ENCODE results near the gene HAVCR2.

HAVCR2 gene

GRCh38 chr5:157076558-157076957, 32.3 kb downstream of the HAVCR2 start:
- no peak overlapping the region for H3K4me3 ChIP-seq (ENCODE audit: control insufficient read depth, low read depth, low read length)
- DNase-seq (ENCODE audit: low read depth), result peak; percentile 80
- TF ChIP-seq CTCF (conservative IDR thresholded peaks at IDR 0.05; ENCODE audit: control insufficient read depth, insufficient read depth, low read depth, low read length), result no peak

GRCh38 chr5:157072508-157072907, 36.3 kb downstream of the HAVCR2 start:
- no peak overlapping the region for H3K4me3 ChIP-seq (ENCODE audit: control insufficient read depth, low read depth, low read length)
- no peak for DNase-seq (ENCODE audit: low read depth)
- TF ChIP-seq CTCF (conservative IDR thresholded peaks at IDR 0.05; ENCODE audit: control insufficient read depth, insufficient read depth, low read depth, low read length), result no peak

GRCh38 chr5:157069949-157070348, 38.9 kb downstream of the HAVCR2 start:
- no peak for TF ChIP-seq CTCF (conservative IDR thresholded peaks at IDR 0.05; ENCODE audit: control insufficient read depth, insufficient read depth, low read depth, low read length)
- DNase-seq (ENCODE audit: low read depth), result no peak
- H3K4me3 ChIP-seq (ENCODE audit: control insufficient read depth, low read depth, low read length), result no peak overlapping the region

DNA sequence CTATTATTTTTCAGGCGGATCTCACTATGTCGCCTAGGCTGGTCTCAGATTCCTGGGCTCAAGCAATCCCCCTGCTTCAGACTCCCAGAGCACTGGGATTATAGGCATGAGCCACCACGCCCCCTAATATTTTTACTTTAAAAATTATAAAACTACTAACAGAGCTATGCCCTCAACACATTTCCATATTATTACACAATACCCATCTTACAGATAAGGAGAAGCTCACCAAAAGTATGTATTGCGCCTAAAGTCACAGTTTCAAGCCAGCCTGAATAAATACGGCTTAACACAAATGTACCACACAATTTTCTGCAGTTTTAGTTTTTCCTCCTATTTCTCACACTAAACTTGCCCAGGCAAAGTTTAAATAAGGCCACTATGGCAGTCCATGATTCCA, 40.1 kb downstream of the HAVCR2 start:
- H3K4me3 ChIP-seq (ENCODE audit: control insufficient read depth, low read depth, low read length), result no peak overlapping the region
- no peak for DNase-seq (ENCODE audit: low read depth)
- TF ChIP-seq CTCF (conservative IDR thresholded peaks at IDR 0.05; ENCODE audit: control insufficient read depth, insufficient read depth, low read depth, low read length), result no peak

- DNase-seq (ENCODE audit: low read depth), result no peak
- no peak for TF ChIP-seq CTCF (conservative IDR thresholded peaks at IDR 0.05; ENCODE audit: control insufficient read depth, insufficient read depth, low read depth, low read length)
- H3K4me3 ChIP-seq (ENCODE audit: control insufficient read depth, low read depth, low read length), result no peak overlapping the region
Observed at GRCh38 chr5:157068339-157068738, 40.5 kb downstream of the HAVCR2 start.

- DNase-seq (ENCODE audit: low read depth), result no peak
- no peak for TF ChIP-seq CTCF (conservative IDR thresholded peaks at IDR 0.05; ENCODE audit: control insufficient read depth, insufficient read depth, low read depth, low read length)
- H3K4me3 ChIP-seq (ENCODE audit: control insufficient read depth, low read depth, low read length), result no peak overlapping the region
Observed at GRCh38 chr5:157067005-157067404, 41.8 kb downstream of the HAVCR2 start.

DNA sequence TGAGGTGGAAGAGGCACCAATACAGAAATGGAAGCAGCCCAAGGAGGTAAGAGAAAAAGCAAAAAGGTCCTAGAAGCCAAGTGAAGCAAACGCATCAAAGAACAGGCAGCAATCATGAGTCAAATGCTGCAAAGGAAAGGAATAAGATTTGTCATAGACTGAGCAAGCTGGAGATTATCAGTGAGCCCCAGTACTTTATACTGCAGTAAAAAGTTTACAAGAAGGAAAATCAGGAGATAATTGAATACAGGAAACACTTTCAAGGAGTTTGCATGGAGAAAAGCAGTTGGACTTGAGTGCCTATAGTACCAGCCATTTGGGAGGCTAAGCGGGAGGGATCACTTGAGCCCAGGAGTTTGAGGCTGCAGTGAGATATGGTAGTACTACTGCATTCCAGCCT, 42.8 kb downstream of the HAVCR2 start:
- H3K4me3 ChIP-seq (ENCODE audit: control insufficient read depth, low read depth, low read length), result no peak overlapping the region
- DNase-seq (ENCODE audit: low read depth), result no peak
- no peak for TF ChIP-seq CTCF (conservative IDR thresholded peaks at IDR 0.05; ENCODE audit: control insufficient read depth, insufficient read depth, low read depth, low read length)
